T-helper 1 cell treated with Interleukin-12 subunit alpha and Interleukin-12 subunit beta and Interleukin-4 antibody, amounts not matched to agents 30 μg/mL and 1 μg/mL, for 36 hours (primary cell): ENCODE results near the gene SAE1.
A peak's percentile ranks its signal among the peaks of the same experiment; 100 is the strongest.

Experiments
- H3K27ac Mint-ChIP-seq: one replicate; pipeline ENCODE4 v1.8.0; 2021; ENCODE audit warnings: mild to moderate bottlenecking, mixed read lengths
- H3K27me3 Mint-ChIP-seq: one replicate; pipeline ENCODE4 v1.8.0; 2021; ENCODE audit warnings: low read depth, mixed read lengths
- H3K36me3 Mint-ChIP-seq: one replicate; pipeline ENCODE4 v1.8.0; 2021; ENCODE audit warnings: low read depth, mixed read lengths
- H3K4me1 Mint-ChIP-seq: one replicate; pipeline ENCODE4 v1.8.0; 2021; ENCODE audit warnings: low read depth, mixed read lengths
- H3K4me3 Mint-ChIP-seq: one replicate; pipeline ENCODE4 v1.8.0; 2021; ENCODE audit warnings: mild to moderate bottlenecking, moderate library complexity, mixed read lengths
- H3K9me3 Mint-ChIP-seq: one replicate; pipeline ENCODE4 v1.8.0; 2021; ENCODE audit warnings: mixed read lengths

Gene SAE1

GRCh38 chr19:47111006-47111621, 19.5 kb upstream of the SAE1 start:
- no peaks in the 10 kb centered on the region for H3K27me3 Mint-ChIP-seq
- peaks cover 31% of the 10 kb centered on the region for H3K36me3 Mint-ChIP-seq
- no peaks in the 10 kb centered on the region for H3K9me3 Mint-ChIP-seq
- H3K27ac Mint-ChIP-seq: peak overlapping the region; percentile 96
- peaks cover 45% of the 10 kb centered on the region for H3K4me1 Mint-ChIP-seq
- H3K4me3 Mint-ChIP-seq: peak overlapping the region; percentile 89

GRCh38 chr19:47111682-47112165, 18.9 kb upstream of the SAE1 start:
- Mint-ChIP-seq H3K36me3 (peaks cover 31% of the 10 kb centered on the region), H3K27me3 (no peaks in the 10 kb centered on the region), H3K4me1 (peaks cover 42% of the 10 kb centered on the region), H3K27ac (peak overlapping the region; percentile 100), H3K4me3 (peak overlapping the region; percentile 98), H3K9me3 (no peaks in the 10 kb centered on the region)

GRCh38 chr19:47112166-47112996, 18.3 kb upstream of the SAE1 start:
- H3K4me1 Mint-ChIP-seq: peaks cover 36% of the 10 kb centered on the region
- H3K9me3 Mint-ChIP-seq: no peaks in the 10 kb centered on the region
- H3K27me3 Mint-ChIP-seq: no peaks in the 10 kb centered on the region
- H3K27ac Mint-ChIP-seq: peak overlapping the region; percentile 100
- H3K4me3 Mint-ChIP-seq: peak overlapping the region; percentile 98
- peaks cover 29% of the 10 kb centered on the region for H3K36me3 Mint-ChIP-seq

GRCh38 chr19:47112997-47113849, 17.4 kb upstream of the SAE1 start, which contains the start of gene ZC3H4:
TSS of gene ZC3H4 (minus strand) at chr19:47113776. CDS start at chr19:47112584, 1,192 bp downstream.
- Mint-ChIP-seq H3K4me3 (peak within 1 kb of the TSS; percentile 98), H3K36me3 (peaks cover 27% of the 10 kb centered on the region), H3K4me1 (peaks cover 27% of the 10 kb centered on the region), H3K27me3 (no peaks in the 10 kb centered on the region), H3K9me3 (no peaks in the 10 kb centered on the region), H3K27ac (peak within 1 kb of the TSS; percentile 100)

DNA sequence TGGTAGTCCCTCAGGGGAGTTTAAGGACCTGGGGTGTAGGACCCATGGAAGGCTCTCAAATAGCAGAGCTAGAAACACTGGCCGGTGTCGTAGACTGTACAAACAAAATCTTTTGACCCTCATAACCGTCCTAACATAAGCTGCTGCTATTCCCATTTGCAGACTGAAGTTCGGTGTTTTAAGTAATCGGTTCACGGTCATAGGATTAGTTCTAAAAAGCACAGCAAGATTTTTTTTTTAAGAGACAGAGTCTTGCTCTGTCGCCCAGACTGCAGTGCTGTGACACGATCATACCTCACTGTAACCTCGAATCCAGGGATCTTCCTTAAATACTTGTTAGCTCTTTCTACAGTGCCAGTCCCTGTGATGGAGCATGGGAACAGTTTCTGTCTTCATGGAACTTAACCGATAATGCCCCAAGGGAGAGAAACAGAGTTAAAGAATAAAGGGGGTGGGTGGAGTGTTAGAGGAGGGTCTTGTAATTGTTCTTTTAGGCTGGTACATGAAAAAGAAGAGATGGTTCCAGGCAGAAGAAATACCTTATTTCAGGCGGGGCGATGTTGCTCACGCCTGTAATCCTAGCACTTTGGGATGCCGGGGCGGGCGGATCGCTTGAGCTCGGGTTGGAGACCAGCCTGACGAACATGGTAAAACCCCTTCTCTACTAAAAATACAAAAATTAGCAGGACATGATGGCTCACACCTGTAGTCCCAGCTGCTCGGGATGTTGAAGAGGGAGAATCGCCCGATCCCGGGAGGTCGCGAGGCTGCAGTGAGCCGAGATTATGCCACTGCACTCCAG, 16.6 kb upstream of the SAE1 start:
- Mint-ChIP-seq H3K9me3 (no peaks in the 10 kb centered on the region), H3K27me3 (no peaks in the 10 kb centered on the region), H3K36me3 (peaks cover 27% of the 10 kb centered on the region), H3K4me3 (peak overlapping the region; percentile 98), H3K27ac (peak overlapping the region; percentile 100), H3K4me1 (peaks cover 19% of the 10 kb centered on the region)

DNA sequence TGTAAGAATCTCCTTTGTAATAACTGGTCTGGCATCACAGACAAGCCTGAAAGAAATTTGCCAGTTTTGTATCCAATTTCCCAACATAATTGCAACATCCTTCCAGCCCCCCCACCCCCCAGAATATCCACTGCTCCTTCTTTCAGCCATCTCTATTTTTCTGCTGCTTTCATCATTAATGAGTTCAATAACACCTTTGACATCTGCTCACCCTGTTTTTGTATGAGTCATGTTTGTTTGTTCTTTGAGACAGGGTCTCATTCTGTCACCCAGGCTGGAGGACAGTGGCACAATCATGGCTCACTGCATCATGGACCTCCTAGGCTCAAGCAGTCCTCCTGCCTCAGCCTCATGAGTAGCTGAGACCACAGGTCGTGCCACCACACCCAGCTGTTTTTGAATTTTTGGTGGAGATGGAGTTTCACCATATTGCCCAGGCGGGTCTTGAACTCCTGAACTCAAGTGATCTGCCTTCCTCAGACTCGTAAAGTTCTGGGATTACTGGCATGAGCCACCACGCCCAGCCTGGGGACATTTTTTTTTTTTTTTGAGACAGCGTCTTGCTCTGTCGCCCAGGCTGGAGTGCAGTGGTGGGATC, 10.1 kb upstream of the SAE1 start:
- no peaks in the 10 kb centered on the region for H3K9me3 Mint-ChIP-seq
- no peaks in the 10 kb centered on the region for H3K27me3 Mint-ChIP-seq
- H3K27ac Mint-ChIP-seq: no peak overlapping the region
- H3K36me3 Mint-ChIP-seq: no peaks in the 10 kb centered on the region
- no peak overlapping the region for H3K4me3 Mint-ChIP-seq
- H3K4me1 Mint-ChIP-seq: peaks cover 6% of the 10 kb centered on the region

GRCh38 chr19:47122359-47123335, 8.0 kb upstream of the SAE1 start:
- Mint-ChIP-seq H3K9me3 (no peaks in the 10 kb centered on the region), H3K4me3 (no peak overlapping the region), H3K27me3 (no peaks in the 10 kb centered on the region), H3K27ac (no peak overlapping the region), H3K4me1 (peaks cover 4% of the 10 kb centered on the region), H3K36me3 (no peaks in the 10 kb centered on the region)

DNA sequence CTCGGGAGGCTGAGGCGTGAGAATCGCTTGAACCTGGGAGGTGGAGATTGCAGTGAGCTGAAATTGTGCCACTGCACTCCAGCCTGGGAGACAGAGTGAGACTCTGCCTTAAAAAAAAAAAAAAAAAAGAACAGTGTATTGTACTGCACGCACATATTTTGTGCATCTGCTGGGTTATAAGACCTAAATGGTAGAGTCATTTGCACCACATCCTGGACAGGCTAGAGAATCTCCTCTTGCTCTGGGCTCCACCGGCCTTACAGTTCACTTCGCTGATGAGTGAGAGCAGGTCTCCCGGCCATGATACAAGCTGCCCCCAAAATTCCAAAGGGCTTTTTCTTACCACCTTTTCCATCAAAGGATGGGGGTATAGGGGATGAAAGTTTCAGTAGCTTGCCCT, 7.2 kb upstream of the SAE1 start:
- H3K4me3 Mint-ChIP-seq: no peak overlapping the region

GRCh38 chr19:47124937-47125668, 5.5 kb upstream of the SAE1 start:
- Mint-ChIP-seq H3K4me3 (no peak overlapping the region), H3K4me1 (peaks cover 4% of the 10 kb centered on the region), H3K9me3 (no peaks in the 10 kb centered on the region), H3K27me3 (no peaks in the 10 kb centered on the region), H3K36me3 (no peaks in the 10 kb centered on the region), H3K27ac (no peak overlapping the region)

More for the DNA sequence above, 7.2 kb upstream of the SAE1 start:
- no peaks in the 10 kb centered on the region for H3K27me3 Mint-ChIP-seq
- H3K4me1 Mint-ChIP-seq: peaks cover 4% of the 10 kb centered on the region
- no peaks in the 10 kb centered on the region for H3K9me3 Mint-ChIP-seq
- no peaks in the 10 kb centered on the region for H3K36me3 Mint-ChIP-seq
- no peak overlapping the region for H3K27ac Mint-ChIP-seq

DNA sequence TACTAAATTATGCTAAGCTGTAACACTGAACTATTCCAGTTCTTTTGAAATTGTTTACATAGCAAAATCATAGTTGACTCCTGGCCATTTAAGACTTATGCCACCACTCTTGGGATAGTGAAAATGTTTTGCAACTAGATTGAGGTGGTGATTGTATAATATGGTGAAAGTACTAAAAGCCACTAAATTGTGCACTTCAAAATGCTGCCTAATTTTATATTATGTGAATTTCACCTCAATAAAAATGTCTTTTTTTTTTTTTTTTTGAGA, 5.0 kb upstream of the SAE1 start:
- peaks cover 4% of the 10 kb centered on the region for H3K36me3 Mint-ChIP-seq
- H3K27ac Mint-ChIP-seq: no peak overlapping the region
- H3K4me3 Mint-ChIP-seq: no peak overlapping the region
- no peaks in the 10 kb centered on the region for H3K27me3 Mint-ChIP-seq
- H3K4me1 Mint-ChIP-seq: peaks cover 7% of the 10 kb centered on the region
- peaks cover 5% of the 10 kb centered on the region for H3K9me3 Mint-ChIP-seq

DNA sequence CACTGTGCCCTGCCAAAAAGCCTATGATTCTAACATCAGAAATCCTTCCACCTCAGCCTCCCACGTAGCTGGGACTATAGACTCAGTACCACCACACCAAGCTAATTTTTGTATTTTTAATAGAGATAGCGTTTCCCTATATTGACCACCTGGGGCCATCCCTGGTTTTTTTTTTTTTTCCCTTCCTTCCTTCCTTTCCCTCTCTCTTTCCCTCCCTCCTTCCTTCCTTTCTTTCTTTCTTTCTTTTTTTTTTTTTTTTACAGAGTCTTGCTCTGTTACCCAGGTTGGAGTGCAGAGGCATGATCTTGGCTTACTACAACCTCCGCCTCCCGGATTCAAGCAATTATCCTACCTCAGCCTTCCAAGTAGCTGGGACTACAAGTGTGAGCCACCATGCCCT, 1.1 kb upstream of the SAE1 start:
- Mint-ChIP-seq H3K36me3 (peaks cover 31% of the 10 kb centered on the region), H3K9me3 (peaks cover 5% of the 10 kb centered on the region), H3K4me1 (peaks cover 38% of the 10 kb centered on the region), H3K4me3 (no peak overlapping the region), H3K27ac (no peak overlapping the region), H3K27me3 (no peaks in the 10 kb centered on the region)

DNA sequence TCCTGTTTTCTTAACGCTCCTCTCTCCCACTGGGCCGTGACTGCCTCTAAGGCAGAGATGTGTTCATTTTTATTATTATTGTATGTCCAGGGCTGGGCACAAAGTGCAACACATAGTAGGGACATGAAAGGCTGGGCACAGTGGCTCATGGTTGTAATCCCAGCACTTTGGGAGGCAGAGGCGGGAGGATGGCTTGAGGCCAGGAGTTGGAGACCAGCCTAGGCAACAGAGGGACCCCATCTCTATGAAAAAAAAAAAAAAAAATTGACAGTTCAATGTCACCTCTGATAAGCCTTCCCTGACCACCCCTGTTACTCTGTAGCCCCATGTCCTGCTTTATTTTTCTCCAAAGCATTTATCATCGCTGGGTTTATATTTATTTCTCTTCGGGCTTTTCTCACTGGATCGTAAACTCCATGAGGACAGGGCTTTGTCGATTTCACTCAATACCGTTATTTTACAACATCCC, 481 bp upstream of the SAE1 start:
- no peaks in the 10 kb centered on the region for H3K27me3 Mint-ChIP-seq
- H3K4me1 Mint-ChIP-seq: peaks cover 38% of the 10 kb centered on the region
- peak overlapping the region; percentile 97 for H3K27ac Mint-ChIP-seq
- H3K9me3 Mint-ChIP-seq: peaks cover 5% of the 10 kb centered on the region
- H3K4me3 Mint-ChIP-seq: peak overlapping the region; percentile 99
- peaks cover 33% of the 10 kb centered on the region for H3K36me3 Mint-ChIP-seq
